Stimulated activated effector memory CD8-positive, alpha-beta T cell treated with anti-CD3 and anti-CD28 coated beads, Interleukin-12 subunit alpha, Interleukin-12 subunit beta, amount 100 ng/mL, for 72 hours (primary cell): ENCODE measurements around the gene NUFIP2.

ENCODE experiments used
- ATAC-seq: fragments of 150-1000 bp; cut with Tn5 transposase; 2 replicates; pipeline ENCODE4 v1.10.0; 2021
- DNase-seq, 2 donors: peaks; one replicate each; pipeline ENCODE4 v3.0.0; 2021 to 2022; ENCODE audit warnings: low spot score in 2 of 2
- H3K27ac Mint-ChIP-seq: one replicate; pipeline ENCODE4 v1.8.0; 2022; ENCODE audit warnings: mild to moderate bottlenecking, mixed read lengths
- H3K36me3 Mint-ChIP-seq: one replicate; pipeline ENCODE4 v1.8.0; 2022; ENCODE audit warnings: mild to moderate bottlenecking, mixed read lengths
- H3K4me1 Mint-ChIP-seq: one replicate; pipeline ENCODE4 v1.8.0; 2022; ENCODE audit warnings: mixed read lengths
- H3K4me3 Mint-ChIP-seq: one replicate; pipeline ENCODE4 v1.8.0; 2022; ENCODE audit warnings: mild to moderate bottlenecking, mixed read lengths
- H3K9me3 Mint-ChIP-seq: one replicate; pipeline ENCODE4 v1.8.0; 2022; ENCODE audit warnings: mixed read lengths

The NUFIP2 gene

GRCh38 chr17:29252101-29252791 is 41.7 kb downstream of the NUFIP2 start:
- Mint-ChIP-seq H3K9me3 (no peaks in the 10 kb centered on the region), H3K36me3 (peaks cover 33% of the 10 kb centered on the region), H3K4me3 (no peak overlapping the region), H3K27ac (no peak overlapping the region), H3K4me1 (peaks cover 7% of the 10 kb centered on the region)
- ATAC-seq (no peak), DNase-seq (no peak)

- H3K27ac Mint-ChIP-seq, result no peak overlapping the region
- peaks cover 23% of the 10 kb centered on the region for H3K36me3 Mint-ChIP-seq
- H3K4me1 Mint-ChIP-seq, result no peaks in the 10 kb centered on the region
- no peaks in the 10 kb centered on the region for H3K9me3 Mint-ChIP-seq
- no peak for ATAC-seq
- H3K4me3 Mint-ChIP-seq, result no peak overlapping the region
- DNase-seq, result no peak
These were observed 42.8 kb downstream of the NUFIP2 start for GRCh38 chr17:29251184-29251583.

- H3K4me3 Mint-ChIP-seq, result no peak overlapping the region
- no peak overlapping the region for H3K27ac Mint-ChIP-seq
- ATAC-seq (no peak), DNase-seq (no peak)
- no peaks in the 10 kb centered on the region for H3K4me1 Mint-ChIP-seq
- no peaks in the 10 kb centered on the region for H3K9me3 Mint-ChIP-seq
- H3K36me3 Mint-ChIP-seq, result peaks cover 18% of the 10 kb centered on the region
These were observed 43.3 kb downstream of the NUFIP2 start for GRCh38 chr17:29250666-29251065.

- H3K4me1 Mint-ChIP-seq, result no peaks in the 10 kb centered on the region
- H3K4me3 Mint-ChIP-seq, result no peak overlapping the region
- no peak for DNase-seq
- ATAC-seq, result no peak
- no peaks in the 10 kb centered on the region for H3K9me3 Mint-ChIP-seq
- no peak overlapping the region for H3K27ac Mint-ChIP-seq
- H3K36me3 Mint-ChIP-seq, result peaks cover 7% of the 10 kb centered on the region
These were observed 45.1 kb downstream of the NUFIP2 start for GRCh38 chr17:29248845-29249244.

- H3K4me1 Mint-ChIP-seq, result no peaks in the 10 kb centered on the region
These were observed 46.7 kb downstream of the NUFIP2 start for GRCh38 chr17:29247219-29247618.

GRCh38 chr17:29246628-29247027 is 47.3 kb downstream of the NUFIP2 start, which contains the start of gene CRYBA1:
CRYBA1 (plus strand) TSS chr17:29246859; CDS start chr17:29246864, 5 bp downstream.
- ATAC-seq, result no peak
- Mint-ChIP-seq H3K36me3 (no peaks in the 10 kb centered on the region), H3K9me3 (no peaks in the 10 kb centered on the region), H3K4me1 (no peaks in the 10 kb centered on the region), H3K27ac (peak within 1 kb of the TSS; percentile 48), H3K4me3 (no peak within 1 kb of the TSS)
- DNase-seq, result no peak

More at GRCh38 chr17:29247219-29247618, 46.7 kb downstream of the NUFIP2 start:
- no peak overlapping the region for H3K4me3 Mint-ChIP-seq
- ATAC-seq, result no peak
- H3K36me3 Mint-ChIP-seq, result no peaks in the 10 kb centered on the region
- no peak for DNase-seq
- no peaks in the 10 kb centered on the region for H3K9me3 Mint-ChIP-seq
- no peak overlapping the region for H3K27ac Mint-ChIP-seq

GRCh38 chr17:29245401-29245800 is 48.5 kb downstream of the NUFIP2 start:
- no peak overlapping the region for H3K4me3 Mint-ChIP-seq
- ATAC-seq, result no peak

GRCh38 chr17:29243792-29244191 is 50.2 kb downstream of the NUFIP2 start:
- DNase-seq (no peak), ATAC-seq (no peak)
- Mint-ChIP-seq H3K4me1 (peaks cover 10% of the 10 kb centered on the region), H3K9me3 (no peaks in the 10 kb centered on the region), H3K27ac (no peak overlapping the region), H3K4me3 (no peak overlapping the region), H3K36me3 (no peaks in the 10 kb centered on the region)

More at GRCh38 chr17:29245401-29245800, 48.5 kb downstream of the NUFIP2 start:
- no peak overlapping the region for H3K27ac Mint-ChIP-seq
- H3K36me3 Mint-ChIP-seq, result no peaks in the 10 kb centered on the region
- no peaks in the 10 kb centered on the region for H3K9me3 Mint-ChIP-seq
- DNase-seq, result no peak
- H3K4me1 Mint-ChIP-seq, result peaks cover 8% of the 10 kb centered on the region

GRCh38 chr17:29242790-29243189 is 51.2 kb downstream of the NUFIP2 start:
- no peak overlapping the region for H3K27ac Mint-ChIP-seq
- H3K4me1 Mint-ChIP-seq, result peaks cover 10% of the 10 kb centered on the region
- no peak for ATAC-seq

GRCh38 chr17:29242051-29242450 is 51.9 kb downstream of the NUFIP2 start:
- no peak for ATAC-seq
- H3K9me3 Mint-ChIP-seq, result no peaks in the 10 kb centered on the region
- H3K27ac Mint-ChIP-seq, result no peak overlapping the region
- peaks cover 10% of the 10 kb centered on the region for H3K4me1 Mint-ChIP-seq
- H3K36me3 Mint-ChIP-seq, result no peaks in the 10 kb centered on the region
- no peak for DNase-seq
- no peak overlapping the region for H3K4me3 Mint-ChIP-seq

More at GRCh38 chr17:29242790-29243189, 51.2 kb downstream of the NUFIP2 start:
- H3K9me3 Mint-ChIP-seq, result no peaks in the 10 kb centered on the region
- H3K36me3 Mint-ChIP-seq, result no peaks in the 10 kb centered on the region
- no peak overlapping the region for H3K4me3 Mint-ChIP-seq
- no peak for DNase-seq

- peaks cover 10% of the 10 kb centered on the region for H3K4me1 Mint-ChIP-seq
- no peaks in the 10 kb centered on the region for H3K36me3 Mint-ChIP-seq
- no peak overlapping the region for H3K4me3 Mint-ChIP-seq
- DNase-seq (peak in 1 of 2 donors; percentile 56), ATAC-seq (peak; percentile 99)
- no peaks in the 10 kb centered on the region for H3K9me3 Mint-ChIP-seq
- no peak overlapping the region for H3K27ac Mint-ChIP-seq
These were observed 52.7 kb downstream of the NUFIP2 start for GRCh38 chr17:29240968-29241963.

- no peak for DNase-seq
- Mint-ChIP-seq H3K9me3 (no peaks in the 10 kb centered on the region), H3K4me1 (peaks cover 10% of the 10 kb centered on the region), H3K4me3 (no peak overlapping the region), H3K36me3 (no peaks in the 10 kb centered on the region), H3K27ac (no peak overlapping the region)
- ATAC-seq, result no peak
These were observed 53.5 kb downstream of the NUFIP2 start for GRCh38 chr17:29240477-29240876.

GRCh38 chr17:29238133-29238850 is 55.7 kb downstream of the NUFIP2 start:
- H3K4me1 Mint-ChIP-seq, result peaks cover 10% of the 10 kb centered on the region
- no peak for ATAC-seq
- peak overlapping the region; percentile 60 for H3K27ac Mint-ChIP-seq
- H3K4me3 Mint-ChIP-seq, result no peak overlapping the region
- H3K9me3 Mint-ChIP-seq, result no peaks in the 10 kb centered on the region
- no peaks in the 10 kb centered on the region for H3K36me3 Mint-ChIP-seq
- DNase-seq, result no peak

GRCh38 chr17:29237476-29238132 is 56.3 kb downstream of the NUFIP2 start:
- ATAC-seq, result no peak

More at GRCh38 chr17:29237476-29238132, 56.3 kb downstream of the NUFIP2 start:
- Mint-ChIP-seq H3K36me3 (no peaks in the 10 kb centered on the region), H3K9me3 (no peaks in the 10 kb centered on the region), H3K27ac (no peak overlapping the region), H3K4me3 (no peak overlapping the region), H3K4me1 (peaks cover 10% of the 10 kb centered on the region)
- DNase-seq, result no peak
